SU-DHL-6 (cell line): ENCODE measurements around the gene DPP6.
"Not testable (repeated sequence)": the region's sequence is repeated elsewhere in the genome, so short reads cannot be mapped to it uniquely, and the experiment has no call there.

ENCODE experiments used
- H2AFZ ChIP-seq: fragments of 200-600 bp; sonication (generic); 2 replicates; pipeline ENCODE4 v1.6.1; 2014; ENCODE audit warnings: low read depth, mild to moderate bottlenecking, moderate library complexity, mixed read lengths, antibody characterized with exemption, low read length; ENCODE audit not compliant: severe bottlenecking
- H3F3A ChIP-seq: fragments of 200-600 bp; shearing (Covaris generic); 2 replicates; pipeline ENCODE4 v1.6.0; 2016; ENCODE audit warnings: antibody characterized with exemption, mild to moderate bottlenecking; ENCODE audit not compliant: insufficient read depth
- H3K27ac ChIP-seq: fragments of 200-600 bp; sonication (generic); 2 replicates; pipeline ENCODE4 v1.5.1; 2016; ENCODE audit warnings: low read depth, mild to moderate bottlenecking, low read length, moderate library complexity, mixed read lengths
- H3K27me3 ChIP-seq: fragments of 200-600 bp; sonication (generic), shearing (Covaris generic); 2 replicates; pipeline ENCODE4 v1.6.0; 2014; ENCODE audit warnings: mild to moderate bottlenecking, low read length
- H3K36me3 ChIP-seq: fragments of 200-600 bp; sonication (generic); 2 replicates; pipeline ENCODE4 v1.6.1; 2014; ENCODE audit warnings: mild to moderate bottlenecking, low read length, mixed read lengths
- H3K4me2 ChIP-seq: fragments of 300-600, 200-600 bp; shearing (Covaris generic), sonication (generic); 2 replicates; pipeline ENCODE4 v1.6.0; 2014; ENCODE audit warnings: low read length, low read depth, mild to moderate bottlenecking; ENCODE audit not compliant: poor library complexity, severe bottlenecking
- H3K4me3 ChIP-seq: fragments of 200-600 bp; sonication (generic); 2 replicates; pipeline ENCODE4 v1.5.1; 2014; ENCODE audit warnings: antibody characterized with exemption, low read length, mild to moderate bottlenecking, mixed read lengths; ENCODE audit not compliant: insufficient read depth, poor library complexity, severe bottlenecking
- H3K79me2 ChIP-seq: fragments of 200-600 bp; sonication (generic); 2 replicates; pipeline ENCODE4 v1.6.1; 2014; ENCODE audit warnings: mild to moderate bottlenecking, low read length, moderate library complexity; ENCODE audit not compliant: insufficient read depth
- H3K9ac ChIP-seq: fragments of 200-600 bp; sonication (generic); 2 replicates; pipeline ENCODE4 v1.7.0; 2014; ENCODE audit warnings: mild to moderate bottlenecking, low read length
- H3K9me2 ChIP-seq: fragments of 200-600 bp; sonication (generic); replicated peaks from 2 replicates; pipeline ENCODE4 v1.6.1; 2014; ENCODE audit warnings: low read length; ENCODE audit not compliant: insufficient read depth
- H3K9me3 ChIP-seq: fragments of 200-600 bp; sonication (generic); 2 replicates; pipeline ENCODE4 v1.6.1; 2014; ENCODE audit warnings: low read length, mixed read lengths; ENCODE audit not compliant: insufficient read depth
- H4K20me1 ChIP-seq: fragments of 200-600 bp; sonication (generic); 2 replicates; pipeline ENCODE4 v1.6.1; 2014; ENCODE audit warnings: low read depth, mild to moderate bottlenecking, antibody characterized with exemption, low read length, moderate library complexity, mixed read lengths

The DPP6 gene

GRCh38 chr7:154148791-154149516 lies 96.8 kb downstream of the DPP6 start:
- not testable (repeated sequence) for H3K27ac ChIP-seq, H2AFZ ChIP-seq, H3K4me2 ChIP-seq, H3K27me3 ChIP-seq, H4K20me1 ChIP-seq, H3K9ac ChIP-seq, H3K36me3 ChIP-seq, H3K9me3 ChIP-seq, H3K4me3 ChIP-seq, H3K9me2 ChIP-seq, H3K79me2 ChIP-seq, H3F3A ChIP-seq

- H2AFZ ChIP-seq, H3K9me2 ChIP-seq, H3K4me3 ChIP-seq, H3K79me2 ChIP-seq, H3K27ac ChIP-seq, H3K9ac ChIP-seq, H3K27me3 ChIP-seq, H4K20me1 ChIP-seq, H3K36me3 ChIP-seq, H3K4me2 ChIP-seq, H3K9me3 ChIP-seq, H3F3A ChIP-seq: not testable (repeated sequence)
Observed at GRCh38 chr7:154150656-154151055, 98.5 kb downstream of the DPP6 start.

- H3K4me3 ChIP-seq, H3K9ac ChIP-seq, H2AFZ ChIP-seq, H3F3A ChIP-seq, H4K20me1 ChIP-seq, H3K9me3 ChIP-seq, H3K27ac ChIP-seq, H3K36me3 ChIP-seq, H3K79me2 ChIP-seq, H3K4me2 ChIP-seq, H3K27me3 ChIP-seq, H3K9me2 ChIP-seq: not testable (repeated sequence)
Observed at GRCh38 chr7:154151306-154151705, 99.1 kb downstream of the DPP6 start.

- H3K4me3 ChIP-seq, H3K9me3 ChIP-seq, H3F3A ChIP-seq, H3K4me2 ChIP-seq, H3K27ac ChIP-seq, H3K79me2 ChIP-seq, H2AFZ ChIP-seq, H3K27me3 ChIP-seq, H4K20me1 ChIP-seq, H3K36me3 ChIP-seq, H3K9me2 ChIP-seq, H3K9ac ChIP-seq: not testable (repeated sequence)
Observed at GRCh38 chr7:154155928-154156327, 103.7 kb downstream of the DPP6 start.

- not testable (repeated sequence) for H2AFZ ChIP-seq, H3K27ac ChIP-seq, H3K36me3 ChIP-seq, H3K4me2 ChIP-seq, H3K9ac ChIP-seq, H3F3A ChIP-seq, H3K4me3 ChIP-seq, H3K9me3 ChIP-seq, H3K79me2 ChIP-seq, H4K20me1 ChIP-seq, H3K9me2 ChIP-seq, H3K27me3 ChIP-seq
Observed at GRCh38 chr7:154162921-154163320, 110.7 kb downstream of the DPP6 start.

GRCh38 chr7:154163642-154164041 lies 111.4 kb downstream of the DPP6 start:
- not testable (repeated sequence) for H4K20me1 ChIP-seq, H3K36me3 ChIP-seq, H3K9me2 ChIP-seq, H3K9me3 ChIP-seq, H3K4me3 ChIP-seq, H3K79me2 ChIP-seq, H3K9ac ChIP-seq, H3K27me3 ChIP-seq, H3K27ac ChIP-seq, H3F3A ChIP-seq, H3K4me2 ChIP-seq, H2AFZ ChIP-seq
